ENCODE data around the gene DAB1.

GRCh38 chr1:57248830-57249229 lies 175.0 kb downstream of the DAB1 start:
- TF ChIP-seq POLR2AphosphoS5 (IDR thresholded peaks at IDR 0.05) (no peak), CTCF (IDR thresholded peaks at IDR 0.05) (no peak), POLR2A (IDR thresholded peaks at IDR 0.05) (no peak), EP300 (IDR thresholded peaks at IDR 0.05) (no peak)

Data from upper lobe of left lung (tissue), 4 donors.